DOHH2 (cell line): ENCODE measurements around the gene KIRREL2.

Experiments used
- H3F3A ChIP-seq: fragments of 200-600 bp; sonication (generic), shearing (Covaris generic); 2 replicates; pipeline ENCODE4 v1.6.0; 2016; ENCODE audit warnings: antibody characterized with exemption, mild to moderate bottlenecking; ENCODE audit not compliant: control insufficient read depth, insufficient read depth
- H3K27ac ChIP-seq: fragments of 200-600 bp; sonication (generic); 2 replicates; pipeline ENCODE4 v1.5.1; 2014; ENCODE audit warnings: low read depth, mild to moderate bottlenecking, low read length, moderate library complexity
- H3K27me3 ChIP-seq: fragments of 200-600 bp; sonication (generic); 2 replicates; pipeline ENCODE4 v1.6.1; 2014; ENCODE audit warnings: mild to moderate bottlenecking, low read length, mixed read lengths; ENCODE audit not compliant: control insufficient read depth
- H3K36me3 ChIP-seq: fragments of 200-600 bp; sonication (generic); 2 replicates; pipeline ENCODE4 v1.6.1; 2014; ENCODE audit warnings: mild to moderate bottlenecking, low read length, moderate library complexity, mixed read lengths; ENCODE audit not compliant: control insufficient read depth
- H3K4me1 ChIP-seq: fragments of 200-600 bp; sonication (generic); 2 replicates; pipeline ENCODE4 v1.6.1; 2014; ENCODE audit warnings: mild to moderate bottlenecking, low read length, mixed read lengths; ENCODE audit not compliant: control insufficient read depth
- H3K4me2 ChIP-seq: fragments of 200-600 bp; sonication (generic); 2 replicates; pipeline ENCODE4 v1.6.0; 2014; ENCODE audit warnings: mild to moderate bottlenecking, low read length, moderate library complexity
- H3K4me3 ChIP-seq: fragments of 200-600 bp; sonication (generic); 2 replicates; pipeline ENCODE4 v1.5.1; 2014; ENCODE audit warnings: mild to moderate bottlenecking, low read length, mixed read lengths
- H3K79me2 ChIP-seq: fragments of 200-600 bp; sonication (generic); 2 replicates; pipeline ENCODE4 v1.6.1; 2014; ENCODE audit warnings: mild to moderate bottlenecking, low read length, mixed read lengths; ENCODE audit not compliant: control insufficient read depth
- H3K9me2 ChIP-seq: fragments of 200-600 bp; sonication (generic); replicated peaks from 2 replicates; pipeline ENCODE4 v1.6.1; 2014; ENCODE audit warnings: mild to moderate bottlenecking, low read length, mixed read lengths; ENCODE audit not compliant: control insufficient read depth
- H3K9me3 ChIP-seq: fragments of 200-600 bp; sonication (generic); 2 replicates; pipeline ENCODE4 v1.6.1; 2014; ENCODE audit warnings: antibody characterized with exemption, low read length, mixed read lengths; ENCODE audit not compliant: control insufficient read depth, insufficient read depth
- H4K20me1 ChIP-seq: fragments of 200-600 bp; sonication (generic); 2 replicates; pipeline ENCODE4 v1.6.0; 2014; ENCODE audit warnings: low read depth, mild to moderate bottlenecking, antibody characterized with exemption, low read length, moderate library complexity; ENCODE audit not compliant: control insufficient read depth, insufficient read depth
- CTCF ChIP-seq: fragments of 200-600 bp; sonication (generic); IDR thresholded peaks from one replicate; pipeline ENCODE4 v1.5.1; 2014; ENCODE audit warnings: antibody characterized with exemption, mild to moderate bottlenecking, low read depth, low read length; ENCODE audit not compliant: poor library complexity, severe bottlenecking
- EZH2phosphoT487 ChIP-seq: fragments of 200-600 bp; sonication (generic); IDR thresholded peaks from 2 replicates; pipeline ENCODE4 v1.6.1; 2017; ENCODE audit warnings: borderline replicate concordance, mild to moderate bottlenecking, antibody characterized with exemption, low read length, moderate library complexity, mixed read lengths

The KIRREL2 gene

GRCh38 chr19:35885904-35886303 lies 29.2 kb downstream of the KIRREL2 start:
- H3K9me2 ChIP-seq: no peaks in the 10 kb centered on the region
- H3F3A ChIP-seq: peaks cover 18% of the 10 kb centered on the region
- H3K79me2 ChIP-seq: no peaks in the 10 kb centered on the region
- peaks cover 40% of the 10 kb centered on the region for H3K36me3 ChIP-seq
- peaks cover 12% of the 10 kb centered on the region for H3K4me1 ChIP-seq
- H3K27ac ChIP-seq: no peak overlapping the region
- no peak for TF ChIP-seq EZH2phosphoT487
- TF ChIP-seq CTCF: no peak
- no peak overlapping the region for H3K4me3 ChIP-seq
- 0 out of 2 replicates have a peak, but pooled peaks cover 4% of the 10 kb centered on the region for H4K20me1 ChIP-seq
- H3K4me2 ChIP-seq: no peak overlapping the region
- H3K27me3 ChIP-seq: no peaks in the 10 kb centered on the region
- no peaks in the 10 kb centered on the region for H3K9me3 ChIP-seq

GRCh38 chr19:35887197-35887596 lies 30.5 kb downstream of the KIRREL2 start:
- Histone ChIP-seq H3K27ac (no peak overlapping the region), H3F3A (peaks cover 22% of the 10 kb centered on the region), H4K20me1 (0 out of 2 replicates have a peak, but pooled peaks cover 4% of the 10 kb centered on the region), H3K27me3 (no peaks in the 10 kb centered on the region), H3K4me2 (no peak overlapping the region), H3K9me3 (no peaks in the 10 kb centered on the region), H3K79me2 (no peaks in the 10 kb centered on the region), H3K4me3 (no peak overlapping the region), H3K9me2 (no peaks in the 10 kb centered on the region), H3K4me1 (peaks cover 11% of the 10 kb centered on the region), H3K36me3 (peaks cover 52% of the 10 kb centered on the region)
- TF ChIP-seq EZH2phosphoT487 (no peak), CTCF (no peak)

GRCh38 chr19:35888398-35888797 lies 31.7 kb downstream of the KIRREL2 start:
- H3K9me3 ChIP-seq: no peaks in the 10 kb centered on the region
- TF ChIP-seq CTCF (no peak), EZH2phosphoT487 (no peak)
- no peak overlapping the region for H3K4me2 ChIP-seq
- no peaks in the 10 kb centered on the region for H3K9me2 ChIP-seq
- no peak overlapping the region for H3K4me3 ChIP-seq
- no peak overlapping the region for H3K27ac ChIP-seq
- peaks cover 63% of the 10 kb centered on the region for H3K36me3 ChIP-seq
- H4K20me1 ChIP-seq: 0 out of 2 replicates have a peak, but pooled peaks cover 4% of the 10 kb centered on the region
- H3K27me3 ChIP-seq: no peaks in the 10 kb centered on the region
- no peaks in the 10 kb centered on the region for H3K79me2 ChIP-seq
- H3K4me1 ChIP-seq: peaks cover 6% of the 10 kb centered on the region
- peaks cover 19% of the 10 kb centered on the region for H3F3A ChIP-seq
